GM12878 (cell line): ENCODE results near the gene LPIN1. TPM values are rescaled to one million over a fixed set of nuclear protein-coding genes. Genes with fewer than 3 reads are reported as not detected.

Experiments
- ATAC-seq: fragments of 200-7000 bp; cut with Tn5 transposase; 3 replicates; pipeline ENCODE4 v1.9.1; 2020; ENCODE audit warnings: mild to moderate bottlenecking, moderate library complexity
- BruUV-seq: library from RNA; stranded (reverse); fragments of 400-500 nt; replicated peaks from 2 replicates; lab custom pipeline; 2021; lab: Mats Ljungman, UMichigan
- CTCF ChIA-PET: fragments of 300-600 bp; sonication (Branson Sonifier 250); formaldehyde crosslinking; extraction: SDS; loops from one replicate; lab custom pipeline; 2021; ENCODE audit warnings: inconsistent platforms; lab: Yijun Ruan, JAX
- POLR2A ChIA-PET: fragments of 350-600 bp; formaldehyde crosslinking; extraction: SDS; loops from one replicate; lab custom pipeline; 2021; ENCODE audit warnings: inconsistent platforms; lab: Charles Lee
- RAD21 ChIA-PET: fragments of 300-600 bp; sonication (Branson Sonifier 250); formaldehyde crosslinking; loops from one replicate; lab custom pipeline; 2023; ENCODE audit warnings: antibody characterized with exemption; ENCODE audit not compliant: unreplicated experiment; lab: Charles Lee
- SMC1A ChIA-PET: fragments of 300-600 bp; sonication (Branson Sonifier 250); formaldehyde crosslinking; loops from one replicate; lab custom pipeline; 2023; ENCODE audit not compliant: unreplicated experiment, uncharacterized antibody; lab: Charles Lee
- DNase-seq: peaks from one replicate; pipeline ENCODE4 v3.0.0-alpha.2; 2011; ENCODE audit warnings: low read depth, low spot score
- FAIRE-seq: peaks from 3 replicates; lab custom pipeline; 2011; peaks lifted over from hg19 to GRCh38; lab: Jason Lieb, UNC
- H2AFZ ChIP-seq: 2 replicates; pipeline ENCODE4 v1.6.0; 2011; ENCODE audit warnings: low read depth, low read length, control low read depth; ENCODE audit not compliant: control insufficient read depth
- H3K27ac ChIP-seq: 2 replicates; pipeline ENCODE4 v1.5.1; 2011; ENCODE audit warnings: control low read depth; ENCODE audit not compliant: control insufficient read depth, insufficient read depth
- H3K27me3 ChIP-seq, 2 experiments: replicated peaks in 1 of 2; 2 replicates each; pipeline versions ENCODE4 v1.6.0 to v1.6.1; 2011; ENCODE audit warnings: low read length in 1 of 2; ENCODE audit not compliant: control insufficient read depth in 2 of 2, insufficient read depth in 2 of 2
- H3K36me3 ChIP-seq, 2 experiments: 2 replicates each; pipeline ENCODE4 v1.5.1; 2011; ENCODE audit warnings: low read length in 1 of 2; ENCODE audit not compliant: control insufficient read depth in 2 of 2, insufficient read depth in 2 of 2
- H3K4me1 ChIP-seq: 2 replicates; pipeline ENCODE4 v1.6.1; 2011; ENCODE audit warnings: mild to moderate bottlenecking, low read length, moderate library complexity, mixed read lengths; ENCODE audit not compliant: control insufficient read depth, insufficient read depth
- H3K4me2 ChIP-seq: 2 replicates; pipeline ENCODE4 v1.6.0; 2011; ENCODE audit warnings: control low read depth; ENCODE audit not compliant: control insufficient read depth, insufficient read depth
- H3K4me3 ChIP-seq: fragments of 200-600 bp; sonication (generic); 2 replicates; pipeline ENCODE4 v1.5.1; 2016
- H3K79me2 ChIP-seq: 2 replicates; pipeline ENCODE4 v1.6.0; 2011; ENCODE audit warnings: low read length; ENCODE audit not compliant: control insufficient read depth, insufficient read depth
- H3K9ac ChIP-seq: 2 replicates; pipeline ENCODE4 v1.8.0; 2011; ENCODE audit warnings: low read length, control low read depth, mixed read lengths; ENCODE audit not compliant: control insufficient read depth, insufficient read depth
- H3K9me3 ChIP-seq: replicated peaks from 3 replicates; pipeline ENCODE4 v1.5.1; 2011; ENCODE audit warnings: mild to moderate bottlenecking, low read length; ENCODE audit not compliant: control insufficient read depth, insufficient read depth
- H4K20me1 ChIP-seq: 2 replicates; pipeline ENCODE4 v1.6.0; 2011; ENCODE audit not compliant: control insufficient read depth, insufficient read depth
- CREB1 ChIP-seq: IDR thresholded peaks from 2 replicates; pipeline ENCODE4 v1.6.1; 2012; ENCODE audit warnings: low read depth, mild to moderate bottlenecking, inconsistent platforms
- MTA2 ChIP-seq: fragments of 450-650 bp; IDR thresholded peaks from 2 replicates; pipeline ENCODE4 v1.6.1; 2016; ENCODE audit warnings: low read depth, mild to moderate bottlenecking, moderate library complexity
- RAD51 ChIP-seq: fragments of 450-650 bp; IDR thresholded peaks from 2 replicates; pipeline ENCODE4 v1.6.1; 2016; ENCODE audit warnings: moderate library complexity, mild to moderate bottlenecking, inconsistent platforms
- SPI1 ChIP-seq: IDR thresholded peaks from 2 replicates; pipeline ENCODE4 v1.6.1; 2011; ENCODE audit warnings: low read depth, mild to moderate bottlenecking, low read length, moderate library complexity, borderline replicate concordance; ENCODE audit not compliant: insufficient read depth
- YY1 ChIP-seq: IDR thresholded peaks from 2 replicates; pipeline ENCODE4 v1.6.1; 2011; ENCODE audit warnings: low read depth, mild to moderate bottlenecking, low read length
- ZZZ3 ChIP-seq: IDR thresholded peaks from 2 replicates; pipeline ENCODE4 v1.6.1; 2011; ENCODE audit warnings: low read depth; ENCODE audit not compliant: control insufficient read depth, insufficient read length
- WGBS: methylation state at CpG from one replicate; pipeline ENCODE4 v1.1.6; 2016; ENCODE audit warnings: low lambda C conversion rate; ENCODE audit not compliant: insufficient replicate concordance, insufficient coverage; ENCODE audit errors: missing lambda C conversion rate; 5-methylcytosine and 5-hydroxymethylcytosine counted together
- in situ Hi-C: fragments of 300-500 bp; cut with MboI; formaldehyde crosslinking; loops from 9 replicates; pipeline ENCODE4 v1.14.3; 2018; ENCODE audit warnings: mixed read lengths
- intact Hi-C: fragments of 100-400 bp; cut with micrococcal nuclease; formaldehyde crosslinking; loops from one replicate; pipeline ENCODE4 v1.14.2; 2022; ENCODE audit not compliant: unreplicated experiment
- polyA plus RNA-seq, 11 experiments: library from polyadenylated mRNA; depleted of rRNA in 4 of 11; unstranded in 6 of 11; stranded (reverse) in 5 of 11; fragments of >200 nt; fragmentation: Nextera tagmentation in 4 of 11; fragmentation: Illumina TruSeq in 1 of 11; extraction: Ambion mirVana in 4 of 11; extraction: Trizol in 1 of 11; gene quantifications; 1 replicate in 1 of 11; 2 replicates in 10 of 11; pipeline versions ENCODE4 v1.2.1 to v1.2.3, GENCODE V29; 2011 to 2016; ENCODE audit warnings: inconsistent platforms in 2 of 11, missing spikeins in 2 of 11, low read depth in 1 of 11
- total RNA-seq, 4 experiments: library from RNA; depleted of rRNA in 3 of 4; stranded (reverse); fragments of >200 nt in 3 of 4; fragmentation: Illumina TruSeq in 1 of 4; extraction: Trizol in 1 of 4; gene quantifications; 2 replicates each; pipeline versions ENCODE4 v1.2.1 to v1.2.3, GENCODE V29; 2013 to 2021
- TF ChIP-seq, protein P1 (sequence below): fragments of 450-650 bp; IDR thresholded peaks from 2 replicates; pipeline ENCODE4 v1.6.1; 2014; ENCODE audit warnings: mild to moderate bottlenecking
- TF ChIP-seq, protein P2 (sequence below): IDR thresholded peaks from 2 replicates; pipeline ENCODE4 v1.6.1; 2011; ENCODE audit warnings: low read depth, low read length, improper control_type of control experiment, borderline replicate concordance
- TF ChIP-seq, protein P3 (sequence below): IDR thresholded peaks from 2 replicates; pipeline ENCODE4 v1.6.1; 2012; ENCODE audit warnings: improper control_type of control experiment, low read depth, low read length; ENCODE audit not compliant: insufficient replicate concordance
- TF ChIP-seq, protein P4 (sequence below): fragments of 450-650 bp; formaldehyde crosslinking; IDR thresholded peaks from 2 replicates; pipeline ENCODE4 v1.4.0; 2020; ENCODE audit warnings: mild to moderate bottlenecking, moderate library complexity
- TF ChIP-seq, protein P5 (sequence below): IDR thresholded peaks from 2 replicates; pipeline ENCODE4 v1.6.1; 2012; ENCODE audit warnings: low read depth, low read length, improper control_type of control experiment

The LPIN1 gene
- total and polyA plus RNA-seq, 10 of the 15 experiments (the other 5 are each of a cell fraction or from before 2014, with no cell fraction given), result 18.8 to 82.5 (median 50.3) TPM

DNA sequence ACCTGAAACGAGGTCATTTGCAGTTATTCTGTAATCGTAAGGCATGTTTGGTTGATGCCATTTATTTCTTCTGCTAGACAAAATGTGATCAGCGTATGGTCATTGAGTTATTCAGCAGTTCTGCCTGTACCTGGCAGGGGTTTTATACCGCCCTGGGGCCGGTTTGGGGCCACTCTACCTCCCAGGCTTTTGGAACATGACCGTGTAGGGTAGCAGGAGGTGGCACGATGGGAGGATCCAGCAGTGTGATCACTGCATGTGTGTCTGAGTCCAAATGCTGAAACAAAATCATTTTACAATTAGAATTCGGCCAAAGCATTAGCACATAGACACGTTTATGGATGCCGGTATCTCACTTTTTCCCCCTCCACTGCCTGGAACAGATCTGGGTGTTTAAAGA, 26.7 kb downstream of the LPIN1 start:
- CTCF ChIA-PET, result interaction anchor here (1.0 to 2.9 kb wide), 5 partner anchors 20 to 80 kb away, joined by 3 to 26 read pairs (median 8); partner anchors contain the start of gene LPIN1
- SMC1A ChIA-PET, result interaction anchor here (0.7 to 2.6 kb wide), 4 partner anchors 15 to 69 kb away, joined by 3 to 16 read pairs (median 4); no protein-coding TSS in a partner anchor
- WGBS, result 60% methylated on average over 10 of the region's 10 CpGs
- ATAC-seq (no peak), FAIRE-seq (no peak), DNase-seq (no peak)
- intact Hi-C loops, result loop anchor here (10.0 kb wide), 1 partner anchor 308 kb away; the partner anchor contains the start of gene E2F6
- in situ Hi-C loops, result no loop called here
- Histone ChIP-seq H3K79me2 (no peaks in the 10 kb centered on the region), H2AFZ (no peak overlapping the region), H3K4me1 (no peaks in the 10 kb centered on the region; the same call in 1 of the 2 replicates), H3K9ac (no peak overlapping the region), H3K9me3 (no peaks in the 10 kb centered on the region), H3K4me3 (no peak overlapping the region), H3K4me2 (no peak overlapping the region), H3K27me3 (no peaks in the 10 kb centered on the region), H3K36me3 (peaks cover 12 to 28% of the 10 kb centered on the region in 2 experiments), H4K20me1 (no peaks in the 10 kb centered on the region), H3K27ac (no peak overlapping the region)
- BruUV-seq, result no TSS peak
- POLR2A ChIA-PET, result interaction anchor here (0.7 kb wide), 2 partner anchors 19 to 368 kb away, joined by 3 read pairs; no protein-coding TSS in a partner anchor
- RAD21 ChIA-PET, result interaction anchor here (2.5 to 2.6 kb wide), 2 partner anchors 15 to 83 kb away, joined by 8 to 11 read pairs; no protein-coding TSS in a partner anchor
- TF ChIP-seq SPI1 (no peak), ZZZ3 (no peak), RAD51 (no peak), MTA2 (no peak), CREB1 (no peak), YY1 (no peak)
- TF ChIP-seq, protein P1, sequence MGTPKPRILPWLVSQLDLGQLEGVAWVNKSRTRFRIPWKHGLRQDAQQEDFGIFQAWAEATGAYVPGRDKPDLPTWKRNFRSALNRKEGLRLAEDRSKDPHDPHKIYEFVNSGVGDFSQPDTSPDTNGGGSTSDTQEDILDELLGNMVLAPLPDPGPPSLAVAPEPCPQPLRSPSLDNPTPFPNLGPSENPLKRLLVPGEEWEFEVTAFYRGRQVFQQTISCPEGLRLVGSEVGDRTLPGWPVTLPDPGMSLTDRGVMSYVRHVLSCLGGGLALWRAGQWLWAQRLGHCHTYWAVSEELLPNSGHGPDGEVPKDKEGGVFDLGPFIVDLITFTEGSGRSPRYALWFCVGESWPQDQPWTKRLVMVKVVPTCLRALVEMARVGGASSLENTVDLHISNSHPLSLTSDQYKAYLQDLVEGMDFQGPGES, result no peak
- TF ChIP-seq, protein P2, sequence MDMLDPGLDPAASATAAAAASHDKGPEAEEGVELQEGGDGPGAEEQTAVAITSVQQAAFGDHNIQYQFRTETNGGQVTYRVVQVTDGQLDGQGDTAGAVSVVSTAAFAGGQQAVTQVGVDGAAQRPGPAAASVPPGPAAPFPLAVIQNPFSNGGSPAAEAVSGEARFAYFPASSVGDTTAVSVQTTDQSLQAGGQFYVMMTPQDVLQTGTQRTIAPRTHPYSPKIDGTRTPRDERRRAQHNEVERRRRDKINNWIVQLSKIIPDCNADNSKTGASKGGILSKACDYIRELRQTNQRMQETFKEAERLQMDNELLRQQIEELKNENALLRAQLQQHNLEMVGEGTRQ, result no peak
- TF ChIP-seq, protein P3, sequence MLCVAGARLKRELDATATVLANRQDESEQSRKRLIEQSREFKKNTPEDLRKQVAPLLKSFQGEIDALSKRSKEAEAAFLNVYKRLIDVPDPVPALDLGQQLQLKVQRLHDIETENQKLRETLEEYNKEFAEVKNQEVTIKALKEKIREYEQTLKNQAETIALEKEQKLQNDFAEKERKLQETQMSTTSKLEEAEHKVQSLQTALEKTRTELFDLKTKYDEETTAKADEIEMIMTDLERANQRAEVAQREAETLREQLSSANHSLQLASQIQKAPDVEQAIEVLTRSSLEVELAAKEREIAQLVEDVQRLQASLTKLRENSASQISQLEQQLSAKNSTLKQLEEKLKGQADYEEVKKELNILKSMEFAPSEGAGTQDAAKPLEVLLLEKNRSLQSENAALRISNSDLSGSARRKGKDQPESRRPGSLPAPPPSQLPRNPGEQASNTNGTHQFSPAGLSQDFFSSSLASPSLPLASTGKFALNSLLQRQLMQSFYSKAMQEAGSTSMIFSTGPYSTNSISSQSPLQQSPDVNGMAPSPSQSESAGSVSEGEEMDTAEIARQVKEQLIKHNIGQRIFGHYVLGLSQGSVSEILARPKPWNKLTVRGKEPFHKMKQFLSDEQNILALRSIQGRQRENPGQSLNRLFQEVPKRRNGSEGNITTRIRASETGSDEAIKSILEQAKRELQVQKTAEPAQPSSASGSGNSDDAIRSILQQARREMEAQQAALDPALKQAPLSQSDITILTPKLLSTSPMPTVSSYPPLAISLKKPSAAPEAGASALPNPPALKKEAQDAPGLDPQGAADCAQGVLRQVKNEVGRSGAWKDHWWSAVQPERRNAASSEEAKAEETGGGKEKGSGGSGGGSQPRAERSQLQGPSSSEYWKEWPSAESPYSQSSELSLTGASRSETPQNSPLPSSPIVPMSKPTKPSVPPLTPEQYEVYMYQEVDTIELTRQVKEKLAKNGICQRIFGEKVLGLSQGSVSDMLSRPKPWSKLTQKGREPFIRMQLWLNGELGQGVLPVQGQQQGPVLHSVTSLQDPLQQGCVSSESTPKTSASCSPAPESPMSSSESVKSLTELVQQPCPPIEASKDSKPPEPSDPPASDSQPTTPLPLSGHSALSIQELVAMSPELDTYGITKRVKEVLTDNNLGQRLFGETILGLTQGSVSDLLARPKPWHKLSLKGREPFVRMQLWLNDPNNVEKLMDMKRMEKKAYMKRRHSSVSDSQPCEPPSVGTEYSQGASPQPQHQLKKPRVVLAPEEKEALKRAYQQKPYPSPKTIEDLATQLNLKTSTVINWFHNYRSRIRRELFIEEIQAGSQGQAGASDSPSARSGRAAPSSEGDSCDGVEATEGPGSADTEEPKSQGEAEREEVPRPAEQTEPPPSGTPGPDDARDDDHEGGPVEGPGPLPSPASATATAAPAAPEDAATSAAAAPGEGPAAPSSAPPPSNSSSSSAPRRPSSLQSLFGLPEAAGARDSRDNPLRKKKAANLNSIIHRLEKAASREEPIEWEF, result no peak
- TF ChIP-seq, protein P4, sequence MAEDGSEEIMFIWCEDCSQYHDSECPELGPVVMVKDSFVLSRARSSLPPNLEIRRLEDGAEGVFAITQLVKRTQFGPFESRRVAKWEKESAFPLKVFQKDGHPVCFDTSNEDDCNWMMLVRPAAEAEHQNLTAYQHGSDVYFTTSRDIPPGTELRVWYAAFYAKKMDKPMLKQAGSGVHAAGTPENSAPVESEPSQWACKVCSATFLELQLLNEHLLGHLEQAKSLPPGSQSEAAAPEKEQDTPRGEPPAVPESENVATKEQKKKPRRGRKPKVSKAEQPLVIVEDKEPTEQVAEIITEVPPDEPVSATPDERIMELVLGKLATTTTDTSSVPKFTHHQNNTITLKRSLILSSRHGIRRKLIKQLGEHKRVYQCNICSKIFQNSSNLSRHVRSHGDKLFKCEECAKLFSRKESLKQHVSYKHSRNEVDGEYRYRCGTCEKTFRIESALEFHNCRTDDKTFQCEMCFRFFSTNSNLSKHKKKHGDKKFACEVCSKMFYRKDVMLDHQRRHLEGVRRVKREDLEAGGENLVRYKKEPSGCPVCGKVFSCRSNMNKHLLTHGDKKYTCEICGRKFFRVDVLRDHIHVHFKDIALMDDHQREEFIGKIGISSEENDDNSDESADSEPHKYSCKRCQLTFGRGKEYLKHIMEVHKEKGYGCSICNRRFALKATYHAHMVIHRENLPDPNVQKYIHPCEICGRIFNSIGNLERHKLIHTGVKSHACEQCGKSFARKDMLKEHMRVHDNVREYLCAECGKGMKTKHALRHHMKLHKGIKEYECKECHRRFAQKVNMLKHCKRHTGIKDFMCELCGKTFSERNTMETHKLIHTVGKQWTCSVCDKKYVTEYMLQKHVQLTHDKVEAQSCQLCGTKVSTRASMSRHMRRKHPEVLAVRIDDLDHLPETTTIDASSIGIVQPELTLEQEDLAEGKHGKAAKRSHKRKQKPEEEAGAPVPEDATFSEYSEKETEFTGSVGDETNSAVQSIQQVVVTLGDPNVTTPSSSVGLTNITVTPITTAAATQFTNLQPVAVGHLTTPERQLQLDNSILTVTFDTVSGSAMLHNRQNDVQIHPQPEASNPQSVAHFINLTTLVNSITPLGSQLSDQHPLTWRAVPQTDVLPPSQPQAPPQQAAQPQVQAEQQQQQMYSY, result no peak
- TF ChIP-seq, protein P5, sequence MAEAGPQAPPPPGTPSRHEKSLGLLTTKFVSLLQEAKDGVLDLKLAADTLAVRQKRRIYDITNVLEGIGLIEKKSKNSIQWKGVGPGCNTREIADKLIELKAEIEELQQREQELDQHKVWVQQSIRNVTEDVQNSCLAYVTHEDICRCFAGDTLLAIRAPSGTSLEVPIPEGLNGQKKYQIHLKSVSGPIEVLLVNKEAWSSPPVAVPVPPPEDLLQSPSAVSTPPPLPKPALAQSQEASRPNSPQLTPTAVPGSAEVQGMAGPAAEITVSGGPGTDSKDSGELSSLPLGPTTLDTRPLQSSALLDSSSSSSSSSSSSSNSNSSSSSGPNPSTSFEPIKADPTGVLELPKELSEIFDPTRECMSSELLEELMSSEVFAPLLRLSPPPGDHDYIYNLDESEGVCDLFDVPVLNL, result no peak
